Hepatocyte (in vitro differentiated cells): Measurements from ENCODE around the gene CAP2.

Experiments
- EZH2phosphoT487 ChIP-seq: fragments of 200-600 bp; sonication (generic); IDR thresholded peaks from one replicate; pipeline ENCODE4 v1.6.1; 2018; ENCODE audit warnings: antibody characterized with exemption, mild to moderate bottlenecking, low read depth, moderate library complexity; ENCODE audit not compliant: unreplicated experiment, severe bottlenecking
- TF ChIP-seq, protein P1 (sequence below): fragments of 200-600 bp; sonication (generic); IDR thresholded peaks from 2 replicates; pipeline ENCODE4 v1.5.1; 2016; ENCODE audit warnings: antibody characterized with exemption, mild to moderate bottlenecking; ENCODE audit not compliant: poor library complexity

DNA sequence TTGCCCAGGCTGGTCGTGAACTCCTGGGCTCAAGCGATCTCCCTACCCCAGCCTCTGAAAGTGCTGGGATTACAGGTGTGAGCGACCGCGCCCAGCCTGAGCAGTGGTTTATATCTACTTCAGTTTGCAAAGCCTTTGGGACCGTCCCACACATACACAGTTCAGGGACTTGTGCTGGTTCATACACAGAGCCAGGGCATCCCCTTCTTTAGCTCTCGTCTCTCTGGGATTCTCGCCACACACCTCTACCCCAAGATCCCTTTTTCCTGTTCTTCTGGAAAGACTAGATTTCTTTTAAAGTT, 12.5 kb downstream of the CAP2 start:
- TF ChIP-seq, protein P1, sequence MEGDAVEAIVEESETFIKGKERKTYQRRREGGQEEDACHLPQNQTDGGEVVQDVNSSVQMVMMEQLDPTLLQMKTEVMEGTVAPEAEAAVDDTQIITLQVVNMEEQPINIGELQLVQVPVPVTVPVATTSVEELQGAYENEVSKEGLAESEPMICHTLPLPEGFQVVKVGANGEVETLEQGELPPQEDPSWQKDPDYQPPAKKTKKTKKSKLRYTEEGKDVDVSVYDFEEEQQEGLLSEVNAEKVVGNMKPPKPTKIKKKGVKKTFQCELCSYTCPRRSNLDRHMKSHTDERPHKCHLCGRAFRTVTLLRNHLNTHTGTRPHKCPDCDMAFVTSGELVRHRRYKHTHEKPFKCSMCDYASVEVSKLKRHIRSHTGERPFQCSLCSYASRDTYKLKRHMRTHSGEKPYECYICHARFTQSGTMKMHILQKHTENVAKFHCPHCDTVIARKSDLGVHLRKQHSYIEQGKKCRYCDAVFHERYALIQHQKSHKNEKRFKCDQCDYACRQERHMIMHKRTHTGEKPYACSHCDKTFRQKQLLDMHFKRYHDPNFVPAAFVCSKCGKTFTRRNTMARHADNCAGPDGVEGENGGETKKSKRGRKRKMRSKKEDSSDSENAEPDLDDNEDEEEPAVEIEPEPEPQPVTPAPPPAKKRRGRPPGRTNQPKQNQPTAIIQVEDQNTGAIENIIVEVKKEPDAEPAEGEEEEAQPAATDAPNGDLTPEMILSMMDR, result no peak
- no peak for TF ChIP-seq EZH2phosphoT487
